Type B pancreatic cell (in vitro differentiated cells): ENCODE results near the gene C17orf75. TPM values are rescaled to one million over a fixed set of nuclear protein-coding genes. Genes with fewer than 3 reads are reported as not detected.

Source experiments
- DNase-seq: peaks from one replicate; pipeline ENCODE4 v3.0.0; 2021; ENCODE audit warnings: mixed read lengths; ENCODE audit not compliant: unreplicated experiment; ENCODE audit errors: extremely low spot score
- H3K27ac Mint-ChIP-seq: 2 replicates; pipeline ENCODE4 v1.8.0; 2021; ENCODE audit warnings: mild to moderate bottlenecking, mixed read lengths
- H3K27me3 Mint-ChIP-seq: 2 replicates; pipeline ENCODE4 v1.8.0; 2021; ENCODE audit warnings: mixed read lengths
- H3K36me3 Mint-ChIP-seq: 2 replicates; pipeline ENCODE4 v1.8.0; 2021; ENCODE audit warnings: mixed read lengths
- H3K4me1 Mint-ChIP-seq: one replicate; pipeline ENCODE4 v1.8.0; 2021; ENCODE audit warnings: mixed read lengths; ENCODE audit not compliant: unreplicated experiment
- H3K4me3 Mint-ChIP-seq: 2 replicates; pipeline ENCODE4 v1.8.0; 2021; ENCODE audit warnings: mild to moderate bottlenecking, mixed read lengths
- H3K9me3 Mint-ChIP-seq: 2 replicates; pipeline ENCODE4 v1.8.0; 2021; ENCODE audit warnings: mixed read lengths
- total RNA-seq: library from RNA; stranded (reverse); gene quantifications from 2 replicates; pipeline ENCODE4 v1.2.1, GENCODE V29; 2021; ENCODE audit warnings: low replicate concordance
- TF ChIP-seq, protein P1 (sequence below): fragments of 200-600 bp; sonication (generic); conservative IDR thresholded peaks from 2 replicates; pipeline ENCODE4 v1.5.0; 2021; ENCODE audit warnings: antibody characterized with exemption, mild to moderate bottlenecking

The C17orf75 gene
- total RNA-seq, 1 donor from 2014 or later: 31.0 TPM

DNA sequence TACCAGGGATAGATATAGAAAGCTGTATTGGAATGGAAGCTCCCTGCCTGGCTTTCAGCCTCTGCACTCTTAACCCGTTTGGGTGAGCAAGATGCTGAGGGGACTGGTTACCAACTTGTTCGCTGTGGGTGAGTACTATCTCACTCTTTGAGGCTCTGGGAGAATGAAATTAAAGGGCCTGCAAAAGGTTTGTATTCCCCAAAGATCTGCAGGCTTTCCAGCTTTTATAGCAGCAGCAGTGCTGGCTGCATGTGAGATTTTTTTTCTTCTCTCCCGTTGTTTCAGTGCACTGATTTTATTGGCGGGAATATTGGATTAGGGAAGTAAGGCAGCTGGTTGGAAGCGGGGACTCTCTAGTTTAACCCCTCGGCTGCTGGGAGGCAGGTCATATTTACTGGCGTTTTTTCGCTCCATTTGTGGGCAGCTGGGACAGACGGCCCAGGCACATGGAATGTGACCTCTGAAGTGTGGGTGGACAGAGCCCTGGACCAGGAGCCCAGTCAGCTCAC is 30.9 kb downstream of the C17orf75 start:
- no peak overlapping the region for H3K27ac Mint-ChIP-seq
- H3K4me1 Mint-ChIP-seq: peaks cover 6% of the 10 kb centered on the region
- H3K9me3 Mint-ChIP-seq: no peaks in the 10 kb centered on the region
- H3K27me3 Mint-ChIP-seq: peaks cover 15% of the 10 kb centered on the region
- no peak for DNase-seq
- TF ChIP-seq, protein P1, sequence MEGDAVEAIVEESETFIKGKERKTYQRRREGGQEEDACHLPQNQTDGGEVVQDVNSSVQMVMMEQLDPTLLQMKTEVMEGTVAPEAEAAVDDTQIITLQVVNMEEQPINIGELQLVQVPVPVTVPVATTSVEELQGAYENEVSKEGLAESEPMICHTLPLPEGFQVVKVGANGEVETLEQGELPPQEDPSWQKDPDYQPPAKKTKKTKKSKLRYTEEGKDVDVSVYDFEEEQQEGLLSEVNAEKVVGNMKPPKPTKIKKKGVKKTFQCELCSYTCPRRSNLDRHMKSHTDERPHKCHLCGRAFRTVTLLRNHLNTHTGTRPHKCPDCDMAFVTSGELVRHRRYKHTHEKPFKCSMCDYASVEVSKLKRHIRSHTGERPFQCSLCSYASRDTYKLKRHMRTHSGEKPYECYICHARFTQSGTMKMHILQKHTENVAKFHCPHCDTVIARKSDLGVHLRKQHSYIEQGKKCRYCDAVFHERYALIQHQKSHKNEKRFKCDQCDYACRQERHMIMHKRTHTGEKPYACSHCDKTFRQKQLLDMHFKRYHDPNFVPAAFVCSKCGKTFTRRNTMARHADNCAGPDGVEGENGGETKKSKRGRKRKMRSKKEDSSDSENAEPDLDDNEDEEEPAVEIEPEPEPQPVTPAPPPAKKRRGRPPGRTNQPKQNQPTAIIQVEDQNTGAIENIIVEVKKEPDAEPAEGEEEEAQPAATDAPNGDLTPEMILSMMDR: no peak
- no peaks in the 10 kb centered on the region for H3K36me3 Mint-ChIP-seq
- H3K4me3 Mint-ChIP-seq: no peak overlapping the region

DNA sequence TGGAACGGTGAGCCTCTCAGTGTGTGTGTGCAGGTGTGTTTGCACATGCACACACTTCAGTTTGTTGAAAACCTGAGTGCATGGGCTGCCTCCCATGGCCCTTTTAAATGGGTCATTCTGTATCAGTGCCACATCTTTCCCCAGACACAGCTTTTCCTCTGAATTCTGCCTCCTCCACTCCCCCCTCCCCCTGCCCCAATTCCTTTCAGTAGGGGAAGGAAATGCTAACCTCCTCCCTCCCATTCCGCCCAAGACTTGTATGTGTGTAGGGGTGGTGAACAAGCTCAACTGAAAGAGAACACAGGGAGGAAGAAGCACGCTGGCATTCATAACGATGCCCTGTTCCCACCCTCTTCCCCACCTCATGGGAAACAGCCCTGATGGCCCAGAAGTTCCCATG is 34.3 kb downstream of the C17orf75 start:
- peaks cover 23% of the 10 kb centered on the region for H3K4me1 Mint-ChIP-seq
- TF ChIP-seq, protein P1: no peak
- DNase-seq: no peak
- H3K36me3 Mint-ChIP-seq: no peaks in the 10 kb centered on the region
- no peak overlapping the region for H3K27ac Mint-ChIP-seq
- H3K27me3 Mint-ChIP-seq: peaks cover 3% of the 10 kb centered on the region
- H3K9me3 Mint-ChIP-seq: no peaks in the 10 kb centered on the region
- H3K4me3 Mint-ChIP-seq: no peak overlapping the region

GRCh38 chr17:32305049-32305448 is 36.9 kb downstream of the C17orf75 start:
- H3K27ac Mint-ChIP-seq: no peak overlapping the region
- H3K4me1 Mint-ChIP-seq: peaks cover 17% of the 10 kb centered on the region
- DNase-seq: no peak
- peaks cover 4% of the 10 kb centered on the region for H3K27me3 Mint-ChIP-seq
- H3K9me3 Mint-ChIP-seq: no peaks in the 10 kb centered on the region
- H3K4me3 Mint-ChIP-seq: no peak overlapping the region
- no peaks in the 10 kb centered on the region for H3K36me3 Mint-ChIP-seq
- TF ChIP-seq, protein P1: no peak

- Mint-ChIP-seq H3K4me1 (peaks cover 24% of the 10 kb centered on the region), H3K36me3 (no peaks in the 10 kb centered on the region), H3K9me3 (no peaks in the 10 kb centered on the region), H3K27me3 (peaks cover 9% of the 10 kb centered on the region), H3K4me3 (peak overlapping the region; percentile 8), H3K27ac (no peak overlapping the region)
- TF ChIP-seq, protein P1: no peak
- no peak for DNase-seq
Measured at GRCh38 chr17:32303781-32304288, 38.1 kb downstream of the C17orf75 start.

DNA sequence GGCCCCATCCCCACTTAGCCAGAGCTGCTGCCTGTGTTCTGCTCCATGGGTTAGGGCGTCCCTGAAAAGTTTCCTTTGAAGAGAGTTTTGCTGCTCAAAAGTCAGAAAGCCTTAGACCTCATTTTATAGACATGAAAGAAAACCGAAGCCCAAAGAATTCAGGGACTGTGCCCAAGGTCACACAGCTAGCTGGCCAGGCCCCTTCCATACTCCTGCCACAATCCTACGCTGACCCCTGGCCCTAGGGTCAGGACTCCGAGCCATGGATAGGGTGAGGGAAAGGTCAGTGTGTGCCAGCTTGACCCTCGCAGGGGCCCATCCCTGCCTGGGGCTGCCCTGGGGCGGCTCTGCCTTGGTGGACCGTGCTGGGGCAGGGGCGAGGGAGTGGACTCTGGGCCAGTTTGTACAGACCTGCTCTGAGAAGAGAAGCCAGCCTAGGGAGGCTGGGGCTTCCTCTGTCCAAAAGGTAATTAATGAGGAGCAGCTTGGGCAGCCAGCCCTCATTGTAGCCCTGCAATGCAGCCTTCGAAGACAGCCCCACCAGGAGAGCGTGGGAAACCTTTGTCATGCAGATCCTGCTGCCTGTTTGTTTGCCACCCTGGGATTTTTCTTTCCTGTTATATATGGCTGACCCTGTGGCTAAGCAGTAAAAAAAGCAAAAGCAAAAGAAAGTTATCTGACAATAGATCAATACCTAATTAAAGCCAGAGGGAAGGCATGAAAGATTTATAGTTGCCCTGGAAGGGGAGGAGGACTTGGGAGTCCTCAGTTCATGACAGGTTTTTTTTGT is 38.9 kb downstream of the C17orf75 start:
- Mint-ChIP-seq H3K27ac (peak overlapping the region; percentile 32), H3K4me3 (peak overlapping the region; percentile 7), H3K27me3 (peaks cover 6% of the 10 kb centered on the region), H3K9me3 (no peaks in the 10 kb centered on the region), H3K4me1 (peaks cover 31% of the 10 kb centered on the region), H3K36me3 (no peaks in the 10 kb centered on the region)
- DNase-seq: no peak
- TF ChIP-seq, protein P1: no peak
